ENCODE results near the gene SIAH1. TPM values are rescaled to one million over a fixed set of nuclear protein-coding genes. Genes with fewer than 3 reads are reported as not detected.

The SIAH1 gene
- total and polyA plus RNA-seq, 8 donors: 18.9 to 60.3 (median 54.6) TPM

DNA sequence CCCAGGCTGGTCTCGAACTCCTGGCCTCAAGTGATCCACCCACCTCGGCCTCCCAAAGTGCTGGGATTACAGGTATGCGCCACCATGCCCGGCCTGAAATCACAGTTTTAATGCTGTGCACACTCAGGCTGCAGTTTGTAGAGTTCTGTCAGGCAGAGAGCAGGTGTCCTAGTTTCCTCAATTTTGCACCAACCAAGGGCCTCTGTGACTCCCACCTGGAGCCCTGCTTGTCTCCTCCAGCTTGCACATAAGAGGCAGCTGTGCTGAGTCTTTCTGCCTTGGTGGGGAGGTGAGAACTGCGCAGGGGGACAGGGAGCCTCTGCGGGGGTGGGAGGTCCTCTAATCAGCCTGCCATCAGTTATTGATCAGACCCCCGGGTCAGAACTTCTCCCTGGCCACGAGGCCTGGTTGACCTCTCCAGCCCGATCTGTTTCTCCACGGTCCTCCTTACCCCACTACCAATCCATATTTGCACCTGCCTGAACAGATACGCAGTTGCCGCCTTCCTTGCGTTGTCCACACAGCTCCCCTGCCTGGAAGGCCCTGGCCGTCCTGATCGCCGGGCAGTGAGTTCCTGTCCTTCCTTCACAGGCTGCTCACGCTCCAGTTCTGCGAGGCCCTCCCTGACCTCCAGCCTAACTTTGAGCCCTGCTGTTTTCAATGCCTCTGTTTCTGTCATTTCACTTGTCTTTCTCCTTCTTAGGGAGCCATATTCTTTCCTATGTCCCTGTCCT lies 48.1 kb upstream of the SIAH1 start:
- Histone ChIP-seq H3K4me1 (peaks cover 0 to 38% of the 10 kb centered on the region in 2 donors), H3K27me3 (no peaks in the 10 kb centered on the region), H3K9me3 (no peaks in the 10 kb centered on the region), H3K4me3 (no peak overlapping the region), H3K36me3 (no peaks in the 10 kb centered on the region), H3K27ac (peak overlapping the region in 1 of 2 donors; percentile 79)
- TF ChIP-seq, protein P1, sequence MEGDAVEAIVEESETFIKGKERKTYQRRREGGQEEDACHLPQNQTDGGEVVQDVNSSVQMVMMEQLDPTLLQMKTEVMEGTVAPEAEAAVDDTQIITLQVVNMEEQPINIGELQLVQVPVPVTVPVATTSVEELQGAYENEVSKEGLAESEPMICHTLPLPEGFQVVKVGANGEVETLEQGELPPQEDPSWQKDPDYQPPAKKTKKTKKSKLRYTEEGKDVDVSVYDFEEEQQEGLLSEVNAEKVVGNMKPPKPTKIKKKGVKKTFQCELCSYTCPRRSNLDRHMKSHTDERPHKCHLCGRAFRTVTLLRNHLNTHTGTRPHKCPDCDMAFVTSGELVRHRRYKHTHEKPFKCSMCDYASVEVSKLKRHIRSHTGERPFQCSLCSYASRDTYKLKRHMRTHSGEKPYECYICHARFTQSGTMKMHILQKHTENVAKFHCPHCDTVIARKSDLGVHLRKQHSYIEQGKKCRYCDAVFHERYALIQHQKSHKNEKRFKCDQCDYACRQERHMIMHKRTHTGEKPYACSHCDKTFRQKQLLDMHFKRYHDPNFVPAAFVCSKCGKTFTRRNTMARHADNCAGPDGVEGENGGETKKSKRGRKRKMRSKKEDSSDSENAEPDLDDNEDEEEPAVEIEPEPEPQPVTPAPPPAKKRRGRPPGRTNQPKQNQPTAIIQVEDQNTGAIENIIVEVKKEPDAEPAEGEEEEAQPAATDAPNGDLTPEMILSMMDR (IDR thresholded peaks at IDR 0.05): no peak
- DNase-seq: no peak
- no peak for ATAC-seq
- intact Hi-C loops (cut with DNase I): no loop called here

DNA sequence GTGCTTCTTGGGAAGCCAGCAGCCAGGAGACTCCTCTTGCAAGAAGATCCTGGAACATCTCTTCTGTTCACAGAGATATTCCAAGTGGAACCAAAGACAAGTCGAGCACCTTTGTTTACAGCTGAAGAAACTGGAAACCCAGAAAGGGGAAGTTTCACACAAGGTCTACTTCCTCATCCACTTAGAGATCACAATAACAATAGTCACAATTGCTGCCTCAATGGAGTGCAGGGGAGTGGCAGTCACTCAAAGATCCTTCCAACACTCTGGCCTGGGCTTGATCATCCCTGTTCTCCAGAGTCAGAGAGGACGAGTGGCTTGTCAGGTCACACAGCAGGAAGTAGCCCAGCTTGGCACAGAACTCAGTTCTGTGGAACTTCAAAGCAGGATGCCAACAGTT lies 46.9 kb upstream of the SIAH1 start:
- H3K36me3 ChIP-seq: no peaks in the 10 kb centered on the region
- no peaks in the 10 kb centered on the region for H3K27me3 ChIP-seq
- intact Hi-C loops (cut with DNase I): no loop called here
- DNase-seq (no peak), ATAC-seq (peak; percentile 44)
- H3K27ac ChIP-seq: peak overlapping the region in 1 of 2 donors; percentile 74
- H3K9me3 ChIP-seq: no peaks in the 10 kb centered on the region
- H3K4me1 ChIP-seq: peaks cover 0 to 38% of the 10 kb centered on the region in 2 donors
- TF ChIP-seq, protein P1 (IDR thresholded peaks at IDR 0.05): no peak
- H3K4me3 ChIP-seq: no peak overlapping the region

DNA sequence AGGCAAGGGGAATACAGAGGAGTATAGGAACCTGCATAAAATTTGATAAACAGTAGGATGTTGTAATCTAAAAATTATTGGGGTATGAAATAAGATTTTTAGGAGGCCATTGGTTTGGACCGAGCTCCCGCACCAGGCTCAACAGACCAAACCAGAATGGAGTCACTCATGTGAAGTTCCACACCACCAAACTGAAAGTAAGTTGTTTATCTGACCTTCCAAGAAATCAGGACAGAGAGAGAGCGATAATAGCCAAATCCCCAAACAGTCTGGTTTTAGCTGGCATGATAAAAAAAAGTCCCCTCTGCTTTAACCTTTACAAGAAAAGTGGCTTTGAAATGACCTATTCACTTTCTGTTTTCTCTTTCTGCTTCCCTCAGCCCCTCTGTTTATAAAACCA lies 45.7 kb upstream of the SIAH1 start:
- Histone ChIP-seq H3K4me1 (peaks cover 0 to 38% of the 10 kb centered on the region in 2 donors), H3K4me3 (no peak overlapping the region), H3K27ac (no peak overlapping the region), H3K9me3 (no peaks in the 10 kb centered on the region), H3K27me3 (no peaks in the 10 kb centered on the region), H3K36me3 (no peaks in the 10 kb centered on the region)
- TF ChIP-seq, protein P1 (IDR thresholded peaks at IDR 0.05): no peak
- no peak for DNase-seq
- intact Hi-C loops (cut with DNase I): no loop called here
- ATAC-seq: no peak

DNA sequence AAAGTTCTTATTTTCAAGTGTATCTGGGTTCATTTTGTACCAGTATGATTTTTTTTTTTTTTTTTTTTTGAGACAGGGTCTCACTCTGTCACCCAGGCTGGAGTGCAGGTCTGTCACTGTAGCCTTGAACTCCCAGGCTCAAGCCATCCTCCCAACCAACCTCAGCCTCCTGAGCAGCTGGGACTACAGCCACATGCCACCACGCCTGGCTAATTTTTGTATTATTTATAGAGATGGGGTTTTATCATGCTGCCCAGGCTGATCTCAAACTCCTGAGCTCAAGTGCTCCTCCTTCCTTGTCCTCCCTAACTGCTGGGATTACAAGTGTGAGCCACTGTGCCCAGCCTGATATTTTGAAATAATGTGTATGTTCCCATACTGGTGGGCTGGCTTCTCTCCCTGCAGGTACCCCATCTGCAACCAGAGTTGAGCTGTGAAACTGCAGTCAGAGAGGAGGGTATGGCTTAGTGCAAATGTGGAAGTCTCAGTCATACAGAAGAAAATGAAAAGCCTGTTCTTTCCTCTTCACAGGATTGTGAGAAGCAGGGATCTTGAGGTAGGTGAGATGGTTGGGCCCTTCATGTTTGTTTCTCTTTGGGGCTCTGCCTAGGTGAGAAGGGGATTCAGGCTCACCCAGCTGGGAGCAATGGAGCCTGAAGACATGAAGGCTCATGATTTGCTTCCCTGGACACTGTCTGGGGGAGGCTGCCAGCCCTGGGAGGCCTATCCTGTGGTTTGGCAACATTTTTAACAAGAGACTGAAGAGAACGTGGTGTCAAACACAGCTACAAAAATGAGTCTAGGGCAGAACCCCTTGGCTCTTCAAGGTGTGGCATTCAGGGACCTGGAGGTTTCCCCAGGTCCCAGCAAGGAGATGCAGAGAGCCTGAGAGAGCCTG lies 41.3 kb upstream of the SIAH1 start:
- TF ChIP-seq, protein P1 (IDR thresholded peaks at IDR 0.05): no peak
- DNase-seq: no peak
- ATAC-seq: no peak
- H3K36me3 ChIP-seq: no peaks in the 10 kb centered on the region
- no peak overlapping the region for H3K27ac ChIP-seq
- H3K4me1 ChIP-seq: no peaks in the 10 kb centered on the region
- no peaks in the 10 kb centered on the region for H3K27me3 ChIP-seq
- intact Hi-C loops (cut with DNase I): no loop called here
- H3K9me3 ChIP-seq: no peaks in the 10 kb centered on the region
- no peak overlapping the region for H3K4me3 ChIP-seq

DNA sequence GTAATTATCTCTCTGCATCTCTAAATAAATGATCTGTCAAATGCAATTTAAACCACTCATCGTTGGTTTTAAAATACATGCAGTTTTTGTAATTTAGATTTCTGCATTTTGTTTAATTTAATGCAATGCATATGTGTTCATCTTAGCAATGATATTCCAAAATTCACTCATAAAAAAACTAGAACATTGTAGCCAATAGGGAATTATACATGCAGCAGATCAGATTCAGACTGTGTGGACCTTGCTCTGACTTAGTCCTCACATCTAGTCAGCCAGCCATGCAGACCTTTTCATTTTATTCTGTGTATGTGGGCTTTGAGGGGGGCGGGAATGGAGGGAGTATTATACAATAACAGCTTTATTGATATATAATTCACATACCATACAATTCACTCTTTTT lies 37.3 kb upstream of the SIAH1 start:
- no peaks in the 10 kb centered on the region for H3K9me3 ChIP-seq
- no peak overlapping the region for H3K4me3 ChIP-seq
- no peak for ATAC-seq
- no peak overlapping the region for H3K27ac ChIP-seq
- DNase-seq: no peak
- no peaks in the 10 kb centered on the region for H3K4me1 ChIP-seq
- H3K27me3 ChIP-seq: no peaks in the 10 kb centered on the region
- intact Hi-C loops (cut with DNase I): no loop called here
- no peaks in the 10 kb centered on the region for H3K36me3 ChIP-seq
- TF ChIP-seq, protein P1 (IDR thresholded peaks at IDR 0.05): no peak
